AG04449 (cell line): ENCODE results near the gene IGSF3.
"Not testable (repeated sequence)": the region's sequence is repeated elsewhere in the genome, so short reads cannot be mapped to it uniquely, and the experiment has no call there.

Source experiments
- CTCF ChIA-PET: fragments of 350-600 bp; formaldehyde crosslinking; extraction: SDS; loops from one replicate; lab custom pipeline; 2021; ENCODE audit warnings: antibody characterized with exemption; lab: Yijun Ruan, JAX
- POLR2A ChIA-PET: fragments of 400-600, 350-600 bp; formaldehyde crosslinking; extraction: SDS; loops from one replicate; lab custom pipeline; 2020; ENCODE audit warnings: antibody characterized with exemption, inconsistent platforms; lab: Yijun Ruan, JAX
- DNase-seq: peaks from one replicate; pipeline ENCODE4 v3.0.0-alpha.2; 2010; ENCODE audit warnings: low read depth, low spot score
- H3K4me3 ChIP-seq: 2 replicates; pipeline ENCODE4 v1.5.1; 2011; ENCODE audit warnings: low read depth, mild to moderate bottlenecking, control low read depth, low read length
- CTCF ChIP-seq: IDR thresholded peaks from one replicate; pipeline ENCODE4 v1.5.1; 2011; ENCODE audit warnings: mild to moderate bottlenecking, moderate library complexity, low read length, control low read depth, inconsistent platforms; ENCODE audit not compliant: insufficient read depth; ENCODE audit errors: missing control alignments

Gene IGSF3

GRCh38 chr1:116661633-116662032 is 5.9 kb downstream of the IGSF3 start:
- POLR2A ChIA-PET, result no interaction called here
- CTCF ChIA-PET, result no interaction called here
- no peak overlapping the region for H3K4me3 ChIP-seq
- TF ChIP-seq CTCF, result no peak
- no peak for DNase-seq

GRCh38 chr1:116658645-116659044 is 8.9 kb downstream of the IGSF3 start:
- CTCF ChIA-PET, DNase-seq, H3K4me3 ChIP-seq, POLR2A ChIA-PET: not testable (repeated sequence)

GRCh38 chr1:116657836-116658235 is 9.7 kb downstream of the IGSF3 start:
- POLR2A ChIA-PET, DNase-seq, H3K4me3 ChIP-seq, CTCF ChIA-PET: not testable (repeated sequence)

GRCh38 chr1:116654351-116654750 is 13.2 kb downstream of the IGSF3 start:
- no peak for TF ChIP-seq CTCF

GRCh38 chr1:116652598-116652997 is 14.9 kb downstream of the IGSF3 start:
- POLR2A ChIA-PET, H3K4me3 ChIP-seq, DNase-seq, CTCF ChIA-PET: not testable (repeated sequence)

More at GRCh38 chr1:116654351-116654750, 13.2 kb downstream of the IGSF3 start:
- H3K4me3 ChIP-seq, result no peak overlapping the region
- CTCF ChIA-PET, result no interaction called here
- POLR2A ChIA-PET, result no interaction called here
- DNase-seq, result no peak

- DNase-seq, CTCF ChIA-PET, POLR2A ChIA-PET: not testable (repeated sequence)
Observed at GRCh38 chr1:116650781-116651180, 16.8 kb downstream of the IGSF3 start.

GRCh38 chr1:116649041-116649440 is 18.5 kb downstream of the IGSF3 start:
- DNase-seq, CTCF ChIA-PET, H3K4me3 ChIP-seq, POLR2A ChIA-PET: not testable (repeated sequence)

More at GRCh38 chr1:116650781-116651180, 16.8 kb downstream of the IGSF3 start:
- not testable (repeated sequence) for H3K4me3 ChIP-seq

- DNase-seq, CTCF ChIA-PET, POLR2A ChIA-PET, H3K4me3 ChIP-seq: not testable (repeated sequence)
Observed at GRCh38 chr1:116648325-116648724, 19.2 kb downstream of the IGSF3 start.

- DNase-seq, CTCF ChIA-PET: not testable (repeated sequence)
Observed at GRCh38 chr1:116647186-116647585, 20.3 kb downstream of the IGSF3 start.

GRCh38 chr1:116646673-116647170 is 20.8 kb downstream of the IGSF3 start:
- DNase-seq, POLR2A ChIA-PET, CTCF ChIA-PET, H3K4me3 ChIP-seq: not testable (repeated sequence)

More at GRCh38 chr1:116647186-116647585, 20.3 kb downstream of the IGSF3 start:
- POLR2A ChIA-PET, result interaction anchor here (0.7 kb wide), 1 partner anchor 298 kb away, joined by 3 read pairs; no protein-coding TSS in a partner anchor
- H3K4me3 ChIP-seq, result not testable (repeated sequence)

GRCh38 chr1:116645802-116646672 is 21.5 kb downstream of the IGSF3 start:
- DNase-seq, H3K4me3 ChIP-seq, POLR2A ChIA-PET, CTCF ChIA-PET: not testable (repeated sequence)

GRCh38 chr1:116644993-116645392 is 22.5 kb downstream of the IGSF3 start:
- H3K4me3 ChIP-seq, CTCF ChIA-PET, POLR2A ChIA-PET, DNase-seq: not testable (repeated sequence)

- H3K4me3 ChIP-seq, DNase-seq, POLR2A ChIA-PET: not testable (repeated sequence)
Observed at GRCh38 chr1:116644096-116644495, 23.4 kb downstream of the IGSF3 start.

GRCh38 chr1:116643281-116643751 is 24.2 kb downstream of the IGSF3 start:
- DNase-seq, POLR2A ChIA-PET, CTCF ChIA-PET, H3K4me3 ChIP-seq: not testable (repeated sequence)

More at GRCh38 chr1:116644096-116644495, 23.4 kb downstream of the IGSF3 start:
- CTCF ChIA-PET, result not testable (repeated sequence)
